MCF 10A (cell line): Measurements from ENCODE around the gene MACROH2A1. TPM values are rescaled to one million over a fixed set of nuclear protein-coding genes. Genes with fewer than 3 reads are reported as not detected.

Experiments
- BruUV-seq: library from RNA; stranded (reverse); fragments of 400-500 nt; replicated peaks from 2 replicates; lab custom pipeline; 2021; lab: Mats Ljungman, UMichigan
- CTCF ChIA-PET: fragments of 300-600 bp; sonication (Branson Sonifier 250); formaldehyde crosslinking; extraction: SDS; loops from one replicate; lab custom pipeline; 2021; ENCODE audit warnings: antibody characterized with exemption, inconsistent platforms; lab: Yijun Ruan, JAX
- POLR2A ChIA-PET: fragments of 300-600, 350-650 bp; sonication (Branson Sonifier 250); formaldehyde crosslinking; extraction: SDS; loops from one replicate; lab custom pipeline; 2020; ENCODE audit warnings: antibody characterized with exemption, inconsistent platforms; lab: Yijun Ruan, JAX
- DNase-seq: peaks from one replicate; pipeline ENCODE4 v3.0.0-alpha.2; 2018; ENCODE audit not compliant: unreplicated experiment
- H3K27ac Mint-ChIP-seq: one replicate; pipeline ENCODE4 v1.8.0; 2022; ENCODE audit warnings: mild to moderate bottlenecking, low read depth, mixed read lengths; ENCODE audit not compliant: unreplicated experiment
- H3K27me3 Mint-ChIP-seq: one replicate; pipeline ENCODE4 v1.8.0; 2022; ENCODE audit warnings: mixed read lengths; ENCODE audit not compliant: insufficient read depth, unreplicated experiment
- H3K36me3 Mint-ChIP-seq: one replicate; pipeline ENCODE4 v1.8.0; 2022; ENCODE audit warnings: mild to moderate bottlenecking, moderate library complexity, mixed read lengths; ENCODE audit not compliant: insufficient read depth, unreplicated experiment
- H3K4me1 Mint-ChIP-seq: one replicate; pipeline ENCODE4 v1.8.0; 2022; ENCODE audit warnings: mixed read lengths; ENCODE audit not compliant: insufficient read depth, unreplicated experiment
- H3K4me3 Mint-ChIP-seq: one replicate; pipeline ENCODE4 v1.8.0; 2022; ENCODE audit warnings: mild to moderate bottlenecking, moderate library complexity, mixed read lengths; ENCODE audit not compliant: unreplicated experiment
- H3K9me3 Mint-ChIP-seq: one replicate; pipeline ENCODE4 v1.8.0; 2022; ENCODE audit warnings: mixed read lengths; ENCODE audit not compliant: unreplicated experiment
- intact Hi-C: fragments of 100-400 bp; cut with micrococcal nuclease; formaldehyde crosslinking; loops from 2 replicates; pipeline ENCODE4 v1.14.1; 2022
- total RNA-seq: library from RNA; stranded (reverse); gene quantifications from 2 replicates; pipeline ENCODE4 v1.2.3, GENCODE V29; 2022
- TF ChIP-seq, protein P1 (sequence below): fragments of 200-600 bp; IDR thresholded peaks from one replicate; pipeline ENCODE4 v1.8.0; 2022; ENCODE audit warnings: antibody characterized with exemption, mild to moderate bottlenecking; ENCODE audit not compliant: unreplicated experiment

The MACROH2A1 gene
- total RNA-seq, 1 experiment from 2014 or later, result 306 TPM

DNA sequence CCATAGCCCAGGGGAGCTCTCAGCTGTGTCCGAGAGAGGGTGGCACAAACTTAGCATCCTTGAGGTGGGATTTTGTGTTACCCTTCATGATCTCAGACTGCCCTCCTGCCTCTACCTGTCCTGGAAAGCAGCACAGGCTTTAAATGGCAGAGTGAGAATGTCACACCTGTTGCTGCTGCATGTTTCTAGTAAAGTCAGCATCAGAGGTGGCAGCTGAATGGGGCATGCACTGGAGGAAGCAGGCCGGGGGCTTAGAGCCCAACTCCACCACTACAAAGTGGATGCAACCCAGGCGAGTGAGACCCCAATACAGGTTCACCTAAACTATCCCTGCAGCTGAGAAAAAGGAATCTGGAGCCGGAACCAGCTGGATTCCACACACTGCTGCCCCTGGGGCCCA is 51.6 kb downstream of the MACROH2A1 start:
- Mint-ChIP-seq H3K4me3 (no peak overlapping the region), H3K4me1 (peaks cover 9% of the 10 kb centered on the region), H3K27ac (no peak overlapping the region), H3K9me3 (no peaks in the 10 kb centered on the region), H3K36me3 (peaks cover 66% of the 10 kb centered on the region), H3K27me3 (no peaks in the 10 kb centered on the region)
- TF ChIP-seq, protein P1, sequence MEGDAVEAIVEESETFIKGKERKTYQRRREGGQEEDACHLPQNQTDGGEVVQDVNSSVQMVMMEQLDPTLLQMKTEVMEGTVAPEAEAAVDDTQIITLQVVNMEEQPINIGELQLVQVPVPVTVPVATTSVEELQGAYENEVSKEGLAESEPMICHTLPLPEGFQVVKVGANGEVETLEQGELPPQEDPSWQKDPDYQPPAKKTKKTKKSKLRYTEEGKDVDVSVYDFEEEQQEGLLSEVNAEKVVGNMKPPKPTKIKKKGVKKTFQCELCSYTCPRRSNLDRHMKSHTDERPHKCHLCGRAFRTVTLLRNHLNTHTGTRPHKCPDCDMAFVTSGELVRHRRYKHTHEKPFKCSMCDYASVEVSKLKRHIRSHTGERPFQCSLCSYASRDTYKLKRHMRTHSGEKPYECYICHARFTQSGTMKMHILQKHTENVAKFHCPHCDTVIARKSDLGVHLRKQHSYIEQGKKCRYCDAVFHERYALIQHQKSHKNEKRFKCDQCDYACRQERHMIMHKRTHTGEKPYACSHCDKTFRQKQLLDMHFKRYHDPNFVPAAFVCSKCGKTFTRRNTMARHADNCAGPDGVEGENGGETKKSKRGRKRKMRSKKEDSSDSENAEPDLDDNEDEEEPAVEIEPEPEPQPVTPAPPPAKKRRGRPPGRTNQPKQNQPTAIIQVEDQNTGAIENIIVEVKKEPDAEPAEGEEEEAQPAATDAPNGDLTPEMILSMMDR, result no peak
- CTCF ChIA-PET, result interaction anchor here (1.2 to 1.3 kb wide), 2 partner anchors 11 to 79 kb away, joined by 8 read pairs; no protein-coding TSS in a partner anchor
- POLR2A ChIA-PET, result interaction anchor here (1.6 kb wide), 1 partner anchor 14 kb away, joined by 4 read pairs; no protein-coding TSS in a partner anchor
- intact Hi-C loops, result no loop called here
- no peak for DNase-seq
- BruUV-seq, result no TSS peak

DNA sequence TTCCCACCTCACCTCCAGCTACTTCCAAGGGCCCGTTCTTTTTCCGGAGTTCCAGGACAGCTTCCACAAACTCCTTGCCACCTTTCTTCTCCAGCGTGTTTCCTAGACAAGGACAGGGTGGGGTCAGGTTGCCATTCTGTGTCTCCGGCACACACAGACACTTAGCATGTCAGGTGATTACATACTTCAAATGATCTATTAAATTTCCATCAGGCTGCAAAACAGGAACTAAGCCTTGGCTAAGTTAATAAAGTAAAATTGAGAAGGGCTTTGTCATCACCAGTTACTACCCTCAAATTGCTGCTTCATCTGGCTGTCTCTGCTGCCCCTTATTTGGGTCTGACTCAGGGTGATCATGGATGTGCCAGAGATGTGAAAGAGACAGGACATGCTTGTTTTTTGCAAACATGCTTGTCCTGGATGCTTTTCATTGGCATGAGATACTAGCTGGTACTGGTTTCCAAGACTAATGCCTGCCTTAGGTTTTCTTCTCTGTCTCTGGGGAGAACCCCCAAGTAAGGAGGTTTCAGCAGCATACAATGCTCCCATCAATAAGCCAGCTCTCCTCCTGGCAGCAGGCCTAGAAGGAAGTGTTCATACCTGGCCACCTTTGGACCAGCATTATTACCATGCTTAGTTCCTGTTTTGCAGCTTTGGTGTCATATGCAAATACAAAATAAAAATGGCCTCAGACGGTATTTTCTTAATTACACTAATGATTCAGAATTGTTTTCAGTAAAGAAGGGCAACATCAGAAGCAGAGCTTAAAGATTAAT is 52.9 kb downstream of the MACROH2A1 start:
- peaks cover 9% of the 10 kb centered on the region for H3K4me1 Mint-ChIP-seq
- TF ChIP-seq, protein P1, result no peak
- POLR2A ChIA-PET, result interaction anchor here (1.3 to 1.6 kb wide), 2 partner anchors 7 to 15 kb away, joined by 4 read pairs; no protein-coding TSS in a partner anchor
- BruUV-seq, result no TSS peak
- H3K27ac Mint-ChIP-seq, result no peak overlapping the region
- intact Hi-C loops, result no loop called here
- peaks cover 62% of the 10 kb centered on the region for H3K36me3 Mint-ChIP-seq
- H3K27me3 Mint-ChIP-seq, result no peaks in the 10 kb centered on the region
- no peak for DNase-seq
- CTCF ChIA-PET, result interaction anchor here (0.5 to 1.5 kb wide), 8 partner anchors 10 to 367 kb away, joined by 3 to 8 read pairs (median 3); no protein-coding TSS in a partner anchor
- no peaks in the 10 kb centered on the region for H3K9me3 Mint-ChIP-seq
- H3K4me3 Mint-ChIP-seq, result no peak overlapping the region

- intact Hi-C loops, result no loop called here
- H3K4me3 Mint-ChIP-seq, result no peak overlapping the region
- ChIA-PET CTCF (interaction anchor here (0.7 to 1.2 kb wide), 4 partner anchors 81 to 208 kb away, joined by 3 read pairs; no protein-coding TSS in a partner anchor), POLR2A (interaction anchor here (0.6 to 1.1 kb wide), 2 partner anchors 61 to 428 kb away, joined by 3 read pairs; no protein-coding TSS in a partner anchor)
- no peak overlapping the region for H3K27ac Mint-ChIP-seq
- H3K4me1 Mint-ChIP-seq, result peaks cover 9% of the 10 kb centered on the region
- no peaks in the 10 kb centered on the region for H3K9me3 Mint-ChIP-seq
- peaks cover 64% of the 10 kb centered on the region for H3K36me3 Mint-ChIP-seq
- DNase-seq, result no peak
- BruUV-seq, result no TSS peak
- no peaks in the 10 kb centered on the region for H3K27me3 Mint-ChIP-seq
- TF ChIP-seq, protein P1, result no peak
Measured at GRCh38 chr5:135344349-135344748, 54.7 kb downstream of the MACROH2A1 start.

- no peaks in the 10 kb centered on the region for H3K27me3 Mint-ChIP-seq
- peaks cover 9% of the 10 kb centered on the region for H3K4me1 Mint-ChIP-seq
- no peaks in the 10 kb centered on the region for H3K9me3 Mint-ChIP-seq
- BruUV-seq, result no TSS peak
- no peak overlapping the region for H3K27ac Mint-ChIP-seq
- no peak overlapping the region for H3K4me3 Mint-ChIP-seq
- peaks cover 64% of the 10 kb centered on the region for H3K36me3 Mint-ChIP-seq
- ChIA-PET CTCF (interaction anchor here (0.6 to 1.3 kb wide), 4 partner anchors 11 to 328 kb away, joined by 3 to 8 read pairs (median 5); no protein-coding TSS in a partner anchor), POLR2A (interaction anchor here (0.6 to 1.3 kb wide), 2 partner anchors 33 to 427 kb away, joined by 3 read pairs; no protein-coding TSS in a partner anchor)
- DNase-seq, result peak; percentile 35
- intact Hi-C loops, result no loop called here
- TF ChIP-seq, protein P1, result no peak
Measured at GRCh38 chr5:135343413-135343812, 55.6 kb downstream of the MACROH2A1 start.
